Liver (tissue), 9 donors: ENCODE results near the gene HEATR5B. TPM values are rescaled to one million over a fixed set of nuclear protein-coding genes. Genes with fewer than 3 reads are reported as not detected.

Source experiments
- DNase-seq: peaks from one replicate; pipeline ENCODE4 v3.0.0-alpha.2; 2017; ENCODE audit warnings: low spot score
- H3K27ac ChIP-seq, 2 donors: one replicate each; pipeline ENCODE4 v1.7.0; 2013; ENCODE audit warnings: inconsistent platforms in 2 of 2, low read length in 2 of 2, control low read depth in 1 of 2, low read depth in 1 of 2, mild to moderate bottlenecking in 1 of 2
- H3K27me3 ChIP-seq, 4 donors: one replicate each; pipeline versions ENCODE4 v1.6.1 to v1.7.0; 2013; ENCODE audit warnings: low read length in 3 of 4, inconsistent platforms in 1 of 4, mild to moderate bottlenecking in 1 of 4, moderate library complexity in 1 of 4; ENCODE audit not compliant: control insufficient read depth in 4 of 4, insufficient read depth in 4 of 4
- H3K36me3 ChIP-seq, 4 donors: one replicate each; pipeline versions ENCODE4 v1.6.1 to v1.7.0; 2013; ENCODE audit warnings: low read length in 3 of 4, mild to moderate bottlenecking in 3 of 4, low read depth in 1 of 4, moderate library complexity in 1 of 4; ENCODE audit not compliant: control insufficient read depth in 4 of 4, insufficient read depth in 3 of 4
- H3K4me1 ChIP-seq, 4 donors: one replicate each; pipeline versions ENCODE4 v1.6.1 to v1.7.0; 2013; ENCODE audit warnings: low read length in 3 of 4, mild to moderate bottlenecking in 3 of 4, moderate library complexity in 1 of 4; ENCODE audit not compliant: control insufficient read depth in 4 of 4, insufficient read depth in 4 of 4
- H3K4me3 ChIP-seq, 3 donors: one replicate each; pipeline versions ENCODE4 v1.6.1 to v1.7.0; 2013; ENCODE audit warnings: low read length in 3 of 3, control low read depth in 1 of 3, low read depth in 1 of 3, mild to moderate bottlenecking in 1 of 3
- H3K9ac ChIP-seq, 2 donors: one replicate each; pipeline ENCODE4 v1.7.0; 2013; ENCODE audit warnings: low read length in 2 of 2, mild to moderate bottlenecking in 2 of 2, moderate library complexity in 2 of 2, control low read depth in 1 of 2, low read depth in 1 of 2
- H3K9me3 ChIP-seq, 4 donors: one replicate each; pipeline versions ENCODE4 v1.6.1 to v1.7.0; 2013; ENCODE audit warnings: low read length in 3 of 4; ENCODE audit not compliant: control insufficient read depth in 4 of 4
- EGR1 ChIP-seq, 2 donors: IDR thresholded peaks; 2 replicates each; pipeline ENCODE4 v1.6.1; 2016 to 2018; ENCODE audit warnings: antibody characterized with exemption in 2 of 2, low read depth in 2 of 2
- FOXA1 ChIP-seq: IDR thresholded peaks from 2 replicates; pipeline ENCODE4 v1.6.1; 2016; ENCODE audit warnings: antibody characterized with exemption
- FOXA2 ChIP-seq: IDR thresholded peaks from 2 replicates; pipeline ENCODE4 v1.6.1; 2016; ENCODE audit warnings: antibody characterized with exemption
- GABPA ChIP-seq, 2 donors: IDR thresholded peaks in 1 of 2; conservative IDR thresholded peaks in 1 of 2; 2 replicates each; pipeline ENCODE4 v1.6.1; 2016; ENCODE audit warnings: antibody characterized with exemption in 2 of 2, mild to moderate bottlenecking in 1 of 2, moderate library complexity in 1 of 2
- HNF4A ChIP-seq, 2 donors: conservative IDR thresholded peaks; 2 replicates each; pipeline ENCODE4 v1.6.1; 2016; ENCODE audit warnings: antibody characterized with exemption in 2 of 2, mild to moderate bottlenecking in 2 of 2
- HNF4G ChIP-seq: IDR thresholded peaks from 2 replicates; pipeline ENCODE4 v1.6.1; 2016; ENCODE audit warnings: antibody characterized with exemption
- JUND ChIP-seq, 2 donors: IDR thresholded peaks; 2 replicates each; pipeline ENCODE4 v1.6.1; 2016; ENCODE audit warnings: antibody characterized with exemption in 2 of 2
- NR2F2 ChIP-seq: IDR thresholded peaks from 2 replicates; pipeline ENCODE4 v1.6.1; 2016; ENCODE audit warnings: antibody characterized with exemption
- RXRA ChIP-seq, 2 donors: IDR thresholded peaks; 2 replicates each; pipeline ENCODE4 v1.6.1; 2017 to 2018; ENCODE audit warnings: antibody characterized with exemption in 2 of 2, mild to moderate bottlenecking in 1 of 2
- SP1 ChIP-seq: IDR thresholded peaks from 2 replicates; pipeline ENCODE4 v1.6.1; 2018; ENCODE audit warnings: antibody characterized with exemption, mild to moderate bottlenecking
- YY1 ChIP-seq: IDR thresholded peaks from 2 replicates; pipeline ENCODE4 v1.6.1; 2016; ENCODE audit warnings: antibody characterized with exemption, mild to moderate bottlenecking
- ZBTB33 ChIP-seq: IDR thresholded peaks from 2 replicates; pipeline ENCODE4 v1.6.1; 2016; ENCODE audit warnings: antibody characterized with exemption
- WGBS: extraction: QIAGEN DNeasy Blood & Tissue Kit; methylation state at CpG from one replicate; pipeline ENCODE4 v1.1.7; 2013; 5-methylcytosine and 5-hydroxymethylcytosine counted together
- polyA plus RNA-seq, 2 donors: library from polyadenylated mRNA; stranded (reverse) in 1 of 2; unstranded in 1 of 2; fragments of 200-250 nt in 1 of 2; fragments of >200 nt in 1 of 2; fragmentation: Nextera tagmentation in 1 of 2; extraction: Ambion mirVana in 1 of 2; gene quantifications; one replicate each; pipeline versions ENCODE4 v1.2.1 to v1.2.3, GENCODE V29; 2013 to 2015
- total RNA-seq, 2 donors: library from RNA; depleted of rRNA; stranded (reverse); fragments of >200 nt; gene quantifications; one replicate each; pipeline ENCODE4 v1.2.3, GENCODE V29; 2014
- TF ChIP-seq, protein P1 (sequence below): IDR thresholded peaks from 2 replicates; pipeline ENCODE4 v1.6.1; 2016; ENCODE audit warnings: antibody characterized with exemption, mild to moderate bottlenecking
- TF ChIP-seq, protein P2 (sequence below): IDR thresholded peaks from 2 replicates; pipeline ENCODE4 v1.6.1; 2016; ENCODE audit warnings: antibody characterized with exemption
- TF ChIP-seq, protein P3 (sequence below): IDR thresholded peaks from 2 replicates; pipeline ENCODE4 v1.6.1; 2016; ENCODE audit warnings: antibody characterized with exemption
- TF ChIP-seq, protein P4 (sequence below): fragments of 150-350 bp; IDR thresholded peaks from 2 replicates; pipeline ENCODE4 v1.5.1; 2017; ENCODE audit warnings: improper control_type of control experiment, low read depth, low read length; ENCODE audit not compliant: missing input control
- donor health status: healthy.
- donor health status: healthy.
- donor health status: healthy.
- donor health status: healthy.
- donor health status: healthy.

Gene HEATR5B
- total and polyA plus RNA-seq, 4 donors = 4.1 to 24.3 (median 11.6) TPM

DNA sequence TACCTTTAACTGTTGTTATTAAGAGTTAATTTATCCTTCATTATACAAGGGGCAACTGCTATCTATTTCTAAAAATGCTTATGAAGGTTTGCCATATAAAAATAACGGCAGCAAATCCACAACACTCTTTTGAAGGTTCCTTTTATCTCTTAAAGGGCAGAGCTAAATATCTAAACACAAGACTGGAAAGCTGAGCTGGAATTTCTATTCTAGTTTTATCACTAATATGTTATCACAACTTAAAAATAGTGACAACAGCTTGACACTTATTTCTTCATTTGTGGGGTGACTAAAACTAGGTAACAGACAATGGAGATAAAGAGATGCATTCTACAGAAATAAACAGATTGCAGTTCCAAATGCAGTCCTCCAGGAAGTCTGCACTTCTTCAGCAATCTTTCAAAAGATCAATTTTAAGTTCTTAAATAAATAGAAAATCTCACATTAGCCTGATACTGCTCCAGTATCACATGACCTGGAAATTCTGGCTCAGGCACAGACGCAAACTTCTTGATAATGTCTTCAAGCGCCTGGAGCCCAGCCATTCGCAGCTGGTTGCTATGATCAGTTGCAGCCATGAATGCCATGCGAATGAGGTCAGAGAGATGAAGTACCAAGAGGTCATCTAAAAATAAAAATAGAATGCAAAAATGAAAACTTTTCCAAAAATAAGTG is 63.8 kb downstream of the HEATR5B start:
- 78% methylated on average over 5 of the region's 5 CpGs for WGBS
- Histone ChIP-seq H3K9ac (no peak overlapping the region), H3K36me3 (peaks cover 4 to 35% (median 20%) of the 10 kb centered on the region in 4 donors), H3K4me3 (no peak overlapping the region), H3K4me1 (no peaks in the 10 kb centered on the region), H3K27ac (no peak overlapping the region), H3K9me3 (no peaks in the 10 kb centered on the region), H3K27me3 (no peaks in the 10 kb centered on the region)
- DNase-seq = no peak
- TF ChIP-seq HNF4G = no peak
- peak; percentile 41 to 61 for TF ChIP-seq JUND (IDR thresholded peaks at IDR 0.05)
- peak; percentile 67 for TF ChIP-seq NR2F2

GRCh38 chr2:37013315-37013641 is 70.9 kb downstream of the HEATR5B start:
- H3K9ac ChIP-seq = no peak overlapping the region
- WGBS = 85% methylated on average over 4 of the region's 4 CpGs
- no peak for TF ChIP-seq YY1
- no peak for TF ChIP-seq SP1
- no peak for TF ChIP-seq GABPA (IDR thresholded peaks at IDR 0.05 in 1 of 2, conservative IDR thresholded peaks at IDR 0.05 in 1 of 2)
- TF ChIP-seq FOXA2 = no peak
- no peak for TF ChIP-seq NR2F2
- TF ChIP-seq RXRA (IDR thresholded peaks at IDR 0.05) = no peak
- no peak for TF ChIP-seq FOXA1
- TF ChIP-seq EGR1 (IDR thresholded peaks at IDR 0.05; ENCODE audit: low read depth in 2 of 2) = no peak
- TF ChIP-seq, protein P1, sequence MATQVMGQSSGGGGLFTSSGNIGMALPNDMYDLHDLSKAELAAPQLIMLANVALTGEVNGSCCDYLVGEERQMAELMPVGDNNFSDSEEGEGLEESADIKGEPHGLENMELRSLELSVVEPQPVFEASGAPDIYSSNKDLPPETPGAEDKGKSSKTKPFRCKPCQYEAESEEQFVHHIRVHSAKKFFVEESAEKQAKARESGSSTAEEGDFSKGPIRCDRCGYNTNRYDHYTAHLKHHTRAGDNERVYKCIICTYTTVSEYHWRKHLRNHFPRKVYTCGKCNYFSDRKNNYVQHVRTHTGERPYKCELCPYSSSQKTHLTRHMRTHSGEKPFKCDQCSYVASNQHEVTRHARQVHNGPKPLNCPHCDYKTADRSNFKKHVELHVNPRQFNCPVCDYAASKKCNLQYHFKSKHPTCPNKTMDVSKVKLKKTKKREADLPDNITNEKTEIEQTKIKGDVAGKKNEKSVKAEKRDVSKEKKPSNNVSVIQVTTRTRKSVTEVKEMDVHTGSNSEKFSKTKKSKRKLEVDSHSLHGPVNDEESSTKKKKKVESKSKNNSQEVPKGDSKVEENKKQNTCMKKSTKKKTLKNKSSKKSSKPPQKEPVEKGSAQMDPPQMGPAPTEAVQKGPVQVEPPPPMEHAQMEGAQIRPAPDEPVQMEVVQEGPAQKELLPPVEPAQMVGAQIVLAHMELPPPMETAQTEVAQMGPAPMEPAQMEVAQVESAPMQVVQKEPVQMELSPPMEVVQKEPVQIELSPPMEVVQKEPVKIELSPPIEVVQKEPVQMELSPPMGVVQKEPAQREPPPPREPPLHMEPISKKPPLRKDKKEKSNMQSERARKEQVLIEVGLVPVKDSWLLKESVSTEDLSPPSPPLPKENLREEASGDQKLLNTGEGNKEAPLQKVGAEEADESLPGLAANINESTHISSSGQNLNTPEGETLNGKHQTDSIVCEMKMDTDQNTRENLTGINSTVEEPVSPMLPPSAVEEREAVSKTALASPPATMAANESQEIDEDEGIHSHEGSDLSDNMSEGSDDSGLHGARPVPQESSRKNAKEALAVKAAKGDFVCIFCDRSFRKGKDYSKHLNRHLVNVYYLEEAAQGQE = no peak
- TF ChIP-seq, protein P2, sequence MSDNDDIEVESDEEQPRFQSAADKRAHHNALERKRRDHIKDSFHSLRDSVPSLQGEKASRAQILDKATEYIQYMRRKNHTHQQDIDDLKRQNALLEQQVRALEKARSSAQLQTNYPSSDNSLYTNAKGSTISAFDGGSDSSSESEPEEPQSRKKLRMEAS = no peak
- H3K9me3 ChIP-seq = no peaks in the 10 kb centered on the region
- no peak overlapping the region for H3K27ac ChIP-seq
- H3K4me3 ChIP-seq = no peak overlapping the region
- DNase-seq = no peak
- H3K4me1 ChIP-seq = no peaks in the 10 kb centered on the region
- no peaks in the 10 kb centered on the region for H3K27me3 ChIP-seq
- H3K36me3 ChIP-seq = peaks cover 11 to 27% (median 20%) of the 10 kb centered on the region in 4 donors

DNA sequence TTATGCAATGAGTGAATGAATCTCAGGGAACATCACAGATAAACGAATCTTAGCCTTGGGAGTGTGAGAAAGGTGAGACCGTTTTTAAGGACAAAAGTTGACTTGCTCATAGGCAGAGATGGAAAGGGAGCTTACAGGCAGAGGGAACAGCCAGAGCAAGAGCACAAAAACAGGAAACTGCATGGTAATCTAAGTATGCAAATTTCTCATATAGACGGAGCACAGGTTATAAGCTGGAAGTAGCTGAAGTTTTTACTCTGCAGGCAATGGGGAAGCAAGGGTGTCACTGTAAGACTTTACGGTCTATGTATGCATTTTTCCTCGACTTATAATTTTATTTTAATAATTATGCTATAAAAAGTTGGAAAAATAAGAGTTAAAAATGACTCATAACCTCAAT is 73.0 kb downstream of the HEATR5B start:
- Histone ChIP-seq H3K9me3 (no peaks in the 10 kb centered on the region), H3K4me1 (no peaks in the 10 kb centered on the region), H3K36me3 (peaks cover 8 to 27% (median 19%) of the 10 kb centered on the region in 4 donors), H3K4me3 (no peak overlapping the region), H3K9ac (no peak overlapping the region), H3K27me3 (no peaks in the 10 kb centered on the region), H3K27ac (no peak overlapping the region)
- 83% methylated on average over 5 of the region's 5 CpGs for WGBS
- no peak for DNase-seq
- no peak for TF ChIP-seq FOXA2
- no peak for TF ChIP-seq NR2F2
- TF ChIP-seq, protein P3, sequence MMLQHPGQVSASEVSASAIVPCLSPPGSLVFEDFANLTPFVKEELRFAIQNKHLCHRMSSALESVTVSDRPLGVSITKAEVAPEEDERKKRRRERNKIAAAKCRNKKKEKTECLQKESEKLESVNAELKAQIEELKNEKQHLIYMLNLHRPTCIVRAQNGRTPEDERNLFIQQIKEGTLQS = no peak
- TF ChIP-seq, protein P1 = no peak
- TF ChIP-seq, protein P4, sequence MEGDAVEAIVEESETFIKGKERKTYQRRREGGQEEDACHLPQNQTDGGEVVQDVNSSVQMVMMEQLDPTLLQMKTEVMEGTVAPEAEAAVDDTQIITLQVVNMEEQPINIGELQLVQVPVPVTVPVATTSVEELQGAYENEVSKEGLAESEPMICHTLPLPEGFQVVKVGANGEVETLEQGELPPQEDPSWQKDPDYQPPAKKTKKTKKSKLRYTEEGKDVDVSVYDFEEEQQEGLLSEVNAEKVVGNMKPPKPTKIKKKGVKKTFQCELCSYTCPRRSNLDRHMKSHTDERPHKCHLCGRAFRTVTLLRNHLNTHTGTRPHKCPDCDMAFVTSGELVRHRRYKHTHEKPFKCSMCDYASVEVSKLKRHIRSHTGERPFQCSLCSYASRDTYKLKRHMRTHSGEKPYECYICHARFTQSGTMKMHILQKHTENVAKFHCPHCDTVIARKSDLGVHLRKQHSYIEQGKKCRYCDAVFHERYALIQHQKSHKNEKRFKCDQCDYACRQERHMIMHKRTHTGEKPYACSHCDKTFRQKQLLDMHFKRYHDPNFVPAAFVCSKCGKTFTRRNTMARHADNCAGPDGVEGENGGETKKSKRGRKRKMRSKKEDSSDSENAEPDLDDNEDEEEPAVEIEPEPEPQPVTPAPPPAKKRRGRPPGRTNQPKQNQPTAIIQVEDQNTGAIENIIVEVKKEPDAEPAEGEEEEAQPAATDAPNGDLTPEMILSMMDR = no peak
- TF ChIP-seq HNF4A (conservative IDR thresholded peaks at IDR 0.05) = no peak
- TF ChIP-seq SP1 = no peak
- TF ChIP-seq ZBTB33 = no peak
